Effector CD4-positive, alpha-beta T cell (primary cell): Measurements from ENCODE around the gene PAN3.

Experiments
- DNase-seq: peaks from one replicate; pipeline ENCODE4 v3.0.0-alpha.2; 2020

Gene PAN3

GRCh38 chr13:28340272-28340793 is 202.0 kb downstream of the PAN3 start:
- DNase-seq, result no peak

DNA sequence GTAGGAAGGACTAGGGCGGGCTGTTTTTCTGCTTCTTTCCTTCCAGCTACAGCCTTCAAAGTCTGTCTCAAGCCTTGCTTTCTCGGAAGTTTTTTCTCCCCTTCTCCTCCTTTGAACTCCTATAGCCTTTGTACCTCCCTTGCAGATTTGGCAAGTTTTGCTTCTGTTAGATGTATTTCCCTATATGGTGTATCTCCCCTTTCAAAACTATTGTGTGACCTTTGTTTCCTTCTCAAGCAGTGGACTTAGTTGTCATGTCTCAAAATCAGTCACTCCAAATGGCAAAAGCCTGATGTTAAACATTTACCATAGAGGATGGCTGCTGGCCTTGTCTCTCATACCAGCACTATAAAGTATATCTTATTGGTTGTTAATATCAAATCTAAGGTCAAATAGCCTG is 203.9 kb downstream of the PAN3 start:
- DNase-seq, result no peak

DNA sequence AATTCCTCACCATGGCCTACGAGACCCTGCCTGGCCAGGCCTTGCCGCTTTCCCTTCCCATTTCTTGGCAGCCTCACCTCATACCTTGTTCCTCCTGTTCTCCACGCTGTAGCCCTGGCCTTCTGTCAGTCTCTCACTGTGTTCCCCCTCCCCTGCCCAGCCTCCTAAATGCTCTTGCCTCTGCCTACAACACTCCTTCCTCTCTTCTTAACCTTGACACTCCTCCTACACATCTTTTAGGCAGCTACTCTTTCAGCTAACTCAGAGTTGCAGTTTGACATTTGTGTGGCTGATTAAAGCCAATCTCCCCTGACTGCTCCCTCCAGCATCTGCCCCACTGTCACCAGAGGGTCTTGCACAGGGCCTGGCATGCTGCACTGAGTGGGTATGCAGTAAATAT is 205.8 kb downstream of the PAN3 start:
- DNase-seq, result no peak
